Measurements from ENCODE around the gene CDH23. TPM values are rescaled to one million over a fixed set of nuclear protein-coding genes. Genes with fewer than 3 reads are reported as not detected.

Gene CDH23
- total RNA-seq, 1 donor from 2014 or later = 0.29 TPM

DNA sequence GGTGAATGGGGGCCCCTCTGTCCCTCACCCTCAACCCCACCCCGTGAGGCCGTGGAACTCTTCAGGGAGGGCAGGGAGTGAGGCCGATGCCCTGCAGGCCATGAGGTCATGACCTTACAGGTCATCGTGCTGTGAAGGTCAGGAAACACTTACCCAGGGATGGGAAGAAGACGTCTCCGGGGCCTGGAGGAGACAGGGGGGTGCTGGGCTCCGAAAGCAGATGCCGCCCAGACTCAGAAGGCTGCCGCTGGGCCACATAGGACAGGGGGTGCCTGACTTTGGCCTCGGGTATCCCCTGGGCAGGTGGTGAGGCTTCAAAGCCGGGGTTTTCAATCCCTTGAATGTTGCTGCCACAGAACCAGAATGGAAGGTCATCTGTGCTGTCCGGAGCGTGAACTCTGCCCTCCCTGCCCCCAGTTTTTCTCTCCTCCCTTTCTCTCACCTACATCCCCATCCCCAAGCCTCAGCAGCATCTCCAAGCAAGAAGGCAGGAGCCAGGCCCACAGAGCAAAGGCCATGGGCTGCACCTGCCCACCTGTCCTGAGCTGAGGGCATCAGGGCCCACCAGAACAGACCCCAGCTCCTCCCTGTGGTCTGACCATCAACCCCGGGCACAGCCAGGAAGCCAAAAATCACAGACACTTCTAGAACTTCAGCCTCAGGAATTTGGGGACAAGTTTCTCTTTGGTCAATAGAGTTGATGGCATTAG is 354.9 kb downstream of the CDH23 start:
- Mint-ChIP-seq H3K27ac (peak overlapping the region; percentile 83), H3K4me1 (peaks cover 82% of the 10 kb centered on the region), H3K36me3 (ENCODE audit: low read depth) (peaks cover 8% of the 10 kb centered on the region), H3K27me3 (no peaks in the 10 kb centered on the region), H3K9me3 (no peaks in the 10 kb centered on the region), H3K4me3 (peak overlapping the region; percentile 44)
- ChIA-PET POLR2A (interaction anchor here (0.8 to 1.9 kb wide), 8 partner anchors 13 to 43 kb away, joined by 3 to 21 read pairs (median 6); partner anchors contain the start of gene VSIR), CTCF (interaction anchor here (0.7 to 1.7 kb wide), 4 partner anchors 16 to 22 kb away, joined by 3 to 10 read pairs (median 3); partner anchors contain the start of gene VSIR)
- DNase-seq (no peak), ATAC-seq (ENCODE audit: low read depth) (no peak)
- TF ChIP-seq, protein P1, sequence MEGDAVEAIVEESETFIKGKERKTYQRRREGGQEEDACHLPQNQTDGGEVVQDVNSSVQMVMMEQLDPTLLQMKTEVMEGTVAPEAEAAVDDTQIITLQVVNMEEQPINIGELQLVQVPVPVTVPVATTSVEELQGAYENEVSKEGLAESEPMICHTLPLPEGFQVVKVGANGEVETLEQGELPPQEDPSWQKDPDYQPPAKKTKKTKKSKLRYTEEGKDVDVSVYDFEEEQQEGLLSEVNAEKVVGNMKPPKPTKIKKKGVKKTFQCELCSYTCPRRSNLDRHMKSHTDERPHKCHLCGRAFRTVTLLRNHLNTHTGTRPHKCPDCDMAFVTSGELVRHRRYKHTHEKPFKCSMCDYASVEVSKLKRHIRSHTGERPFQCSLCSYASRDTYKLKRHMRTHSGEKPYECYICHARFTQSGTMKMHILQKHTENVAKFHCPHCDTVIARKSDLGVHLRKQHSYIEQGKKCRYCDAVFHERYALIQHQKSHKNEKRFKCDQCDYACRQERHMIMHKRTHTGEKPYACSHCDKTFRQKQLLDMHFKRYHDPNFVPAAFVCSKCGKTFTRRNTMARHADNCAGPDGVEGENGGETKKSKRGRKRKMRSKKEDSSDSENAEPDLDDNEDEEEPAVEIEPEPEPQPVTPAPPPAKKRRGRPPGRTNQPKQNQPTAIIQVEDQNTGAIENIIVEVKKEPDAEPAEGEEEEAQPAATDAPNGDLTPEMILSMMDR (IDR thresholded peaks at IDR 0.05) = no peak
- intact Hi-C loops (cut with micrococcal nuclease) = no loop called here

DNA sequence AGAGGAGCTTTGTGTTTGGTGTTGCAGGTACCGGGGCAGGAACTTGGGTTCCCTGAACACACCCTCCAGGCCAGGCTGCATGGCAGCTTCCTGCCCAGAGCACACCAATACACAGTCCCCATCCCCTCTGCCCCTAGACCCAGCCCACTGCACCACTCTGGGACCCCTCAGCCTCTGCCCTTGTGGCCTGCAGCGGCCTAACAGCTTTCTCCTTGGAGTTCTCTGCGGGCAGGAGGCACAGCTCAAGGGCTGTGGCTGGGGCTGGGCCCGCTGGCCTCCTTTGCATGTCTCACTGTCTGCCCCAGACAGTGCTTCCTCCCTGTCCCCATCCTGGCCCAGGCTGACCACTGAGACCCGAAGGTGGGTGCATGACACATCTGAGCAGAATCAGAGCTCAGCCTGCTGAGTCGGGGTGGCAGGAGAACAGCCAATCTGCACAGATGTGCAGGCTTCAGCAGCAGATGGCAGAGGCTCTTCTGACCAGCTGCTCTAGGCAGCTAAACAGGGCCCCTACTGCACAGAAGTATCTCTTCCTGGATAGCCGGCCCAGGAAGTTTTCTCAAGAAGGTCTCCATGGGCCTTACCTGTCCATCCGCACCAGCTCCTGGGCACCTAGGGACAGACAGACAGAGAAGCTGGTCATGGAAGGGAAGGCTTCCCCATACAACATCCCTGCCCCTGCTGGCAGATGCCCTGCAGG is 355.8 kb downstream of the CDH23 start:
- peak overlapping the region; percentile 83 for H3K27ac Mint-ChIP-seq
- no peak for DNase-seq
- ChIA-PET POLR2A (interaction anchor here (0.6 to 1.9 kb wide), 7 partner anchors 12 to 580 kb away, joined by 3 to 21 read pairs (median 7); partner anchors contain the start of gene VSIR), CTCF (interaction anchor here (0.7 to 1.7 kb wide), 5 partner anchors 15 to 143 kb away, joined by 3 to 10 read pairs (median 3); partner anchors contain the start of gene VSIR)
- no peaks in the 10 kb centered on the region for H3K9me3 Mint-ChIP-seq
- peak overlapping the region; percentile 44 for H3K4me3 Mint-ChIP-seq
- intact Hi-C loops (cut with micrococcal nuclease) = no loop called here
- peaks cover 82% of the 10 kb centered on the region for H3K4me1 Mint-ChIP-seq
- TF ChIP-seq, protein P1 (IDR thresholded peaks at IDR 0.05) = no peak
- peaks cover 8% of the 10 kb centered on the region for H3K36me3 Mint-ChIP-seq (ENCODE audit: low read depth)
- ATAC-seq (ENCODE audit: low read depth) = peak; percentile 12
- H3K27me3 Mint-ChIP-seq = no peaks in the 10 kb centered on the region

DNA sequence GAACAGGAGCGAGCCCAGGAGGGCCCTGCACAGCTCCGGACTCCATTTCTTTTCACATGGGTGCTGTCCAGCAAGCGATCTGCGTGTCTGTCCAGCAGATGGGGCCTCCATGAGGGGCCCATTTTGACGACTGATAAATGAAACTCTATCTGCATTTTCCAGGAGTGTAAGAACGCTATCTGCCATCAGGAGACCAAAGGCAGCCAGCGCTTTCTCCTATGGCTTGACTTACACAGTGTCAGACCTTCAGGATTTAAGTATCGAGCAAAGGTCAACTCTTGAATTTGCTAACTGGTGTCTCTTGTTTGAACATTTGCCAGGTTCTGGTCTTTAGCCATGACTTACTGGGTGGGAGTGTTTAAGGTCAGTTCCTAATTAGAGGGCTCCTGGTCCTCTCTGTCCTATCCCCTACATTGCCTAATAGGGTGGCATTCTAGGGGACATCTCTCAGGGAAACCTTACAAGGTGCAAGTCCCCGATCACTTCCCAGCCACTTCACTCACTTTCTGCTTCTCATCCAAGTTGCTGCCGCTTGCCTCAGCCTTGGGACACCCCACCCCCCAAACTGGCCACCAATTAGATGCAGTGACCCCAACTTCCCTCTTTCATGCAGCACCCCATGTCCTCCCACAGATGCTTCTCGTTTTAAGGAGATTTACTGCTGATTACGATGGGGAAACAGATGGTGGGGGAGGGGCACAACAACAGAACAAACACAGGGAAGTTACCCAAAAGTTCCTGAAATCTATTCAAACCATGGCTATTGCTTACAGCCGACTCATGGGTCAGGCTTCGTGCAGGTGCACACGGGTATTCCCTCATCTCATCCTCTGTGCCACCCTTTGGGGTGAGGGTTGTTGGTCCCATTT is 356.6 kb downstream of the CDH23 start:
- DNase-seq = no peak
- Mint-ChIP-seq H3K36me3 (ENCODE audit: low read depth) (peaks cover 9% of the 10 kb centered on the region), H3K4me3 (peak overlapping the region; percentile 69), H3K4me1 (peaks cover 81% of the 10 kb centered on the region), H3K27ac (peak overlapping the region; percentile 83), H3K27me3 (no peaks in the 10 kb centered on the region), H3K9me3 (no peaks in the 10 kb centered on the region)
- no peak for ATAC-seq (ENCODE audit: low read depth)
- ChIA-PET POLR2A (interaction anchor here (1.5 to 1.9 kb wide), 5 partner anchors 11 to 26 kb away, joined by 5 to 21 read pairs (median 8); partner anchors contain the start of gene VSIR), CTCF (interaction anchor here (0.9 to 1.7 kb wide), 2 partner anchors 20 to 142 kb away, joined by 4 to 10 read pairs; partner anchors contain the start of gene VSIR)
- TF ChIP-seq, protein P1 (IDR thresholded peaks at IDR 0.05) = no peak
- intact Hi-C loops (cut with micrococcal nuclease) = no loop called here

DNA sequence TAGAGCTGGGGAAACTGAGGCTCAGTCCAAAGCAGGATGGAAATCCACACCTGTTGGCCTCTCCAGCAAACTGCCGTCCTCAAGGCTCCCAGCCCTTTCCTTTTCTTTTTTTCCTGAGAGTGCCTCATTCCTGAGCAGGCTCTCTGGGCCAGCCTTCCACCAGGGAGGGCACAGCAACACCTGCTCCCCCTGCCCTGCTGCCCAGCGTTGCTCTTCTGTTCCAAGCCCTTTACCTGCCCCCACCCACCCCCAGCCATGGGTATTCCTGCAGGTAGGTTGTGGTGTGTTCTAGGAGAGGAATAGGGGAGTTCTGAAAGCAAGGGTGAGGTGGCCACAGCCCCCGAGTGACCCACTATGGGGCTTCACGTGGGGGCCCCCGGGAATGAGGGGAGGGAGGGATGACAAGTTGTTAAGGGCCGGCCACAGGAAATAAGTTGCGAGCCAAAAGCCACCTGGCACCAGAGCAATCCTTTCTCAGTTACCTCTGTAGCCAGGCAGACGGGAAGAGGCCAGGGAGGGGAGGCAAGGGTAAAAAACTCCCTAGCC is 357.3 kb downstream of the CDH23 start:
- DNase-seq (no peak), ATAC-seq (ENCODE audit: low read depth) (no peak)
- TF ChIP-seq, protein P1 (IDR thresholded peaks at IDR 0.05) = no peak
- Mint-ChIP-seq H3K9me3 (no peaks in the 10 kb centered on the region), H3K27ac (no peak overlapping the region), H3K4me1 (peaks cover 74% of the 10 kb centered on the region), H3K4me3 (no peak overlapping the region), H3K27me3 (no peaks in the 10 kb centered on the region), H3K36me3 (ENCODE audit: low read depth) (peaks cover 12% of the 10 kb centered on the region)
- CTCF ChIA-PET = no interaction called here
- POLR2A ChIA-PET = interaction anchor here (0.7 kb wide), 1 partner anchor 15 kb away, joined by 3 read pairs; no protein-coding TSS in a partner anchor
- intact Hi-C loops (cut with micrococcal nuclease) = no loop called here

All from activated B cell treated with CpG ODN at 0.5 μM for 24 hours (primary cell).